Activated T-cell treated with anti-CD3 and anti-CD28 coated beads, Interleukin-2, amount 50 U/mL, for 48 hours (primary cell): Measurements from ENCODE around the gene PNPLA4.

Source experiments
- DNase-seq, 2 experiments: peaks; one replicate each; pipeline ENCODE4 v3.0.0-alpha.2; 2020

PNPLA4 gene

GRCh38 chrX:7927259-7928167, at the start of gene PNPLA4:
PNPLA4 (minus strand) TSS chrX:7927413; CDS start chrX:7926119, 1,294 bp downstream.
- peak; percentile 90 to 93 for DNase-seq

GRCh38 chrX:7972586-7972985, 45.4 kb upstream of the PNPLA4 start:
- DNase-seq, result no peak

- no peak for DNase-seq
Observed at GRCh38 chrX:7970428-7970827, 43.2 kb upstream of the PNPLA4 start.

GRCh38 chrX:7965436-7965835, 38.2 kb upstream of the PNPLA4 start:
- DNase-seq, result no peak

- no peak for DNase-seq
Observed at GRCh38 chrX:7960246-7960645, 33.0 kb upstream of the PNPLA4 start.

GRCh38 chrX:7953446-7953845, 26.2 kb upstream of the PNPLA4 start:
- DNase-seq, result no peak

- DNase-seq, result no peak
Observed at GRCh38 chrX:7950865-7951264, 23.7 kb upstream of the PNPLA4 start.

- no peak for DNase-seq
Observed at GRCh38 chrX:7948483-7948882, 21.3 kb upstream of the PNPLA4 start.

GRCh38 chrX:7946960-7947359, 19.7 kb upstream of the PNPLA4 start:
- DNase-seq, result no peak

GRCh38 chrX:7943600-7944245, 16.5 kb upstream of the PNPLA4 start:
- no peak for DNase-seq

GRCh38 chrX:7941390-7942042, 14.3 kb upstream of the PNPLA4 start:
- no peak for DNase-seq

- DNase-seq, result no peak
Observed at GRCh38 chrX:7934026-7934425, 6.8 kb upstream of the PNPLA4 start.

GRCh38 chrX:7926914-7927258, 327 bp downstream of the PNPLA4 start:
- no peak for DNase-seq

- DNase-seq, result no peak
Observed at GRCh38 chrX:7926501-7926900, 712 bp downstream of the PNPLA4 start.

GRCh38 chrX:7925867-7926472, 1.2 kb downstream of the PNPLA4 start:
- peak; percentile 68 to 74 for DNase-seq

GRCh38 chrX:7921750-7922149, 5.5 kb downstream of the PNPLA4 start:
- DNase-seq, result no peak

- no peak for DNase-seq
Observed at GRCh38 chrX:7908821-7909220, 18.4 kb downstream of the PNPLA4 start.

GRCh38 chrX:7904562-7904961, 22.7 kb downstream of the PNPLA4 start:
- DNase-seq, result no peak

- DNase-seq, result no peak
Observed at GRCh38 chrX:7891928-7892327, 35.3 kb downstream of the PNPLA4 start.

- DNase-seq, result no peak
Observed at GRCh38 chrX:7889680-7890079, 37.5 kb downstream of the PNPLA4 start.

- DNase-seq, result no peak
Observed at GRCh38 chrX:7889135-7889534, 38.1 kb downstream of the PNPLA4 start.

- no peak for DNase-seq
Observed at GRCh38 chrX:7876957-7877356, 50.3 kb downstream of the PNPLA4 start.

GRCh38 chrX:7872042-7872441, 55.2 kb downstream of the PNPLA4 start:
- DNase-seq, result no peak
